ENCODE data around the gene ZDHHC8.

The ZDHHC8 gene

DNA sequence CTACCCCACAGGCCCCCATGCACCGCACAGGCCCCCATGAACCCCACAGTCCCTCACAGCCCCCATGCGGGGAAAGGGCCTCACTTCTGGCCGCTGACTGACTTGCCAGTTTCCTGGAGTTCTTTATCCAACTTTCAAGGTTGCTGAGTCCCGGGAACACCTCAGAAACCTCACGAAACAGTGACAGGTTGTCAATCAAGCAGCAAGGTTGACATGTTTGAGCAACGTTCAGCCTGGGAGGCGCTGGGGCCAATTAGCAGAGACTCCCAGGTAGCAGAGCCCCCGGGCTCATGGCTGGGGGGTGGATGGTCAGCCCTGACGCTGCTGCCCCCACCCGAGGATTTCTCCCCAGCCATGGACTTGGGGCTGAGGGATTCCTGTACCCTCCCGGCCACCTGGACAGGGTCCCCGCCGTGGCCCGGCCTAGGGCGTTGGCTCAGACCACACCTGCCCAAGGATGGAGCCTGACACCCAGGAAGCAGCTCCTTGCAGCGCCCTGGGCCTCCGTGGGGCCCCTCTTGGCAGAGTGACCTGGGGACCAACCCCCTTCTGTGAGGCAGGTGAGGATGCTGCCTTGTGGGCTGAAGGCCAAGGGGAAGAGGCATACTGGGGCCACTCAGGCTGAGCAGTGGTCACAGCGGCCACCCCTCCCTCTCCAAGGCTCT lies 53.0 kb downstream of the ZDHHC8 start:
- TF ChIP-seq, protein P1, sequence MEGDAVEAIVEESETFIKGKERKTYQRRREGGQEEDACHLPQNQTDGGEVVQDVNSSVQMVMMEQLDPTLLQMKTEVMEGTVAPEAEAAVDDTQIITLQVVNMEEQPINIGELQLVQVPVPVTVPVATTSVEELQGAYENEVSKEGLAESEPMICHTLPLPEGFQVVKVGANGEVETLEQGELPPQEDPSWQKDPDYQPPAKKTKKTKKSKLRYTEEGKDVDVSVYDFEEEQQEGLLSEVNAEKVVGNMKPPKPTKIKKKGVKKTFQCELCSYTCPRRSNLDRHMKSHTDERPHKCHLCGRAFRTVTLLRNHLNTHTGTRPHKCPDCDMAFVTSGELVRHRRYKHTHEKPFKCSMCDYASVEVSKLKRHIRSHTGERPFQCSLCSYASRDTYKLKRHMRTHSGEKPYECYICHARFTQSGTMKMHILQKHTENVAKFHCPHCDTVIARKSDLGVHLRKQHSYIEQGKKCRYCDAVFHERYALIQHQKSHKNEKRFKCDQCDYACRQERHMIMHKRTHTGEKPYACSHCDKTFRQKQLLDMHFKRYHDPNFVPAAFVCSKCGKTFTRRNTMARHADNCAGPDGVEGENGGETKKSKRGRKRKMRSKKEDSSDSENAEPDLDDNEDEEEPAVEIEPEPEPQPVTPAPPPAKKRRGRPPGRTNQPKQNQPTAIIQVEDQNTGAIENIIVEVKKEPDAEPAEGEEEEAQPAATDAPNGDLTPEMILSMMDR (IDR thresholded peaks at IDR 0.05; ENCODE audit: low read depth, low read length, poor library complexity, severe bottlenecking), result no peak
- TF ChIP-seq EZH2phosphoT487 (IDR thresholded peaks at IDR 0.05; ENCODE audit: borderline replicate concordance, low read length), result no peak
- H3K79me2 ChIP-seq (ENCODE audit: control insufficient read depth, low read length), result no peaks in the 10 kb centered on the region
- no peaks in the 10 kb centered on the region for H3K4me1 ChIP-seq (ENCODE audit: control insufficient read depth, low read length)
- no peaks in the 10 kb centered on the region for H3K9me2 ChIP-seq (replicated peaks; ENCODE audit: control insufficient read depth, low read length)
- H3F3A ChIP-seq (ENCODE audit: control insufficient read depth, insufficient read depth), result no peaks in the 10 kb centered on the region
- H3K9me3 ChIP-seq (ENCODE audit: control insufficient read depth, insufficient read depth, low read length), result no peaks in the 10 kb centered on the region
- no peaks in the 10 kb centered on the region for H3K36me3 ChIP-seq (ENCODE audit: control insufficient read depth, low read length)
- no peaks in the 10 kb centered on the region for H3K27me3 ChIP-seq (ENCODE audit: control insufficient read depth, low read length)
- no peak overlapping the region for H3K4me2 ChIP-seq (ENCODE audit: low read length)
- H4K20me1 ChIP-seq (ENCODE audit: control insufficient read depth, insufficient read depth, low read depth, low read length), result no peaks in the 10 kb centered on the region
- no peak overlapping the region for H3K27ac ChIP-seq (ENCODE audit: low read depth, low read length)
- no peak overlapping the region for H3K4me3 ChIP-seq (ENCODE audit: low read length)

DNA sequence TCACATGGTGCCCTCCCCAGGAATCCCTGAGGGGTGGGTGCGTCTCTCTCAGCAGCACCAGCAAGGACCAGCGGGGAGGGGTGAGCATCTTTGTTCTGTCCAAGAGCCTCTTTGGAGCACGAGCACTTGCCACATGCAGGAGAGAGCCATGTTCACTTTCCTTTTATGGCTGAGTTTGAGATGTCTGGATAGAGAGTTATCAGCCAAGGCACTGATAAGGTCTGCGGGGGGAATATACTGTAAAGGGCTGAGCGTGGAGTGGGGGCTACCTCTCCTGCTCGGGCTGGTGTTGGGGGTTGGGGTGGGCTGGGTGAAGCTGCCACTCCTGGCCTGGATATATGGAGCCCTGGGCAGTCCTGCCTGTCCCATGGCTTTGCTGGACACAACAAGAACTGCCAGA lies 54.1 kb downstream of the ZDHHC8 start:
- Histone ChIP-seq H3K27me3 (ENCODE audit: control insufficient read depth, low read length) (no peaks in the 10 kb centered on the region), H3K27ac (ENCODE audit: low read depth, low read length) (no peak overlapping the region), H3K36me3 (ENCODE audit: control insufficient read depth, low read length) (no peaks in the 10 kb centered on the region), H3K4me3 (ENCODE audit: low read length) (no peak overlapping the region), H4K20me1 (ENCODE audit: control insufficient read depth, insufficient read depth, low read depth, low read length) (no peaks in the 10 kb centered on the region), H3K9me3 (ENCODE audit: control insufficient read depth, insufficient read depth, low read length) (no peaks in the 10 kb centered on the region), H3K4me2 (ENCODE audit: low read length) (no peak overlapping the region), H3F3A (ENCODE audit: control insufficient read depth, insufficient read depth) (no peaks in the 10 kb centered on the region), H3K4me1 (ENCODE audit: control insufficient read depth, low read length) (no peaks in the 10 kb centered on the region), H3K9me2 (replicated peaks; ENCODE audit: control insufficient read depth, low read length) (no peaks in the 10 kb centered on the region), H3K79me2 (ENCODE audit: control insufficient read depth, low read length) (no peaks in the 10 kb centered on the region)
- TF ChIP-seq, protein P1 (IDR thresholded peaks at IDR 0.05; ENCODE audit: low read depth, low read length, poor library complexity, severe bottlenecking), result no peak

DNA sequence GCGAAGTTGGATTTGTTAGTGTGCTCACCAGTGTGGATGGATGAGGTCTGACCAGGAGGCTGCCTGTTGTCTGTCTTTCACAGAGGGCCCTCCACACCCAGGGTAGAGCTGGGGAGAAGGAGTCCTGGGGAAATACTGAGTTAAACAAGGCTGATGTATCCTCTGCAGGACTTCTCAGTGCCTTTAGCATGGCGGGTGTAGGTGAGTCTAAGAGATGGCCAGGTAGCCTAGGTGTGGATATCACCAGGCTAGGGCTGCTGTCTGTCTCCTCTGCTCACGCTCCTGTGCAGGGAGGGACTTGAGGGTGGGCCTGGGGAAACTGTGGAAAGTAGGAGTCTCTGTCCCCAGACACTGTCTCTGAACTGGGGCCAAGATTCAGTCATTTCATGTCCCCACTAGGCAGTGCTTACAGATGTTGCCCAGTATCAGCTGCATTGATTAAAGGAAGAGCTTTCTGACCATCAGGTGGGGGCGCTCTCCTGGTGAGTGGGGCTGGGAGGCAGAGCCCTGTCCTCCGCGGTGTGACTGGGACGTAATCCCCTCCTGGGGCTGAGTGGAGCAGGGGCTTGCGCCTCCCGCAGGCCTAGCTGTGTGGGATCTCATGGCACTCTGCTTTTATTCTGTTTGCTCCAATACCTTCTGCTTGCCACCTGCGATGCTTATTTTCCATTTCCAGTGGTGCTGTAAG lies 54.7 kb downstream of the ZDHHC8 start:
- H3K9me3 ChIP-seq (ENCODE audit: control insufficient read depth, insufficient read depth, low read length), result no peaks in the 10 kb centered on the region
- H3K4me2 ChIP-seq (ENCODE audit: low read length), result no peak overlapping the region
- H3F3A ChIP-seq (ENCODE audit: control insufficient read depth, insufficient read depth), result no peaks in the 10 kb centered on the region
- H3K27ac ChIP-seq (ENCODE audit: low read depth, low read length), result no peak overlapping the region
- H3K79me2 ChIP-seq (ENCODE audit: control insufficient read depth, low read length), result no peaks in the 10 kb centered on the region
- no peaks in the 10 kb centered on the region for H4K20me1 ChIP-seq (ENCODE audit: control insufficient read depth, insufficient read depth, low read depth, low read length)
- H3K36me3 ChIP-seq (ENCODE audit: control insufficient read depth, low read length), result no peaks in the 10 kb centered on the region
- no peaks in the 10 kb centered on the region for H3K9me2 ChIP-seq (replicated peaks; ENCODE audit: control insufficient read depth, low read length)
- TF ChIP-seq, protein P1 (IDR thresholded peaks at IDR 0.05; ENCODE audit: low read depth, low read length, poor library complexity, severe bottlenecking), result peak; percentile 45
- TF ChIP-seq EZH2phosphoT487 (IDR thresholded peaks at IDR 0.05; ENCODE audit: borderline replicate concordance, low read length), result no peak
- H3K4me3 ChIP-seq (ENCODE audit: low read length), result no peak overlapping the region
- no peaks in the 10 kb centered on the region for H3K4me1 ChIP-seq (ENCODE audit: control insufficient read depth, low read length)
- H3K27me3 ChIP-seq (ENCODE audit: control insufficient read depth, low read length), result no peaks in the 10 kb centered on the region

Data from DOHH2 (cell line).